ENCODE data around the gene WWOX.

The WWOX gene

GRCh38 chr16:78738557-78738956 lies 639.1 kb downstream of the WWOX start:
- no peak for DNase-seq (ENCODE audit: low spot score)

- no peak for DNase-seq (ENCODE audit: low spot score)
These were observed 640.8 kb downstream of the WWOX start for GRCh38 chr16:78740269-78740668.

GRCh38 chr16:78742501-78743283 lies 643.2 kb downstream of the WWOX start:
- DNase-seq (ENCODE audit: low spot score): peak; percentile 83

DNA sequence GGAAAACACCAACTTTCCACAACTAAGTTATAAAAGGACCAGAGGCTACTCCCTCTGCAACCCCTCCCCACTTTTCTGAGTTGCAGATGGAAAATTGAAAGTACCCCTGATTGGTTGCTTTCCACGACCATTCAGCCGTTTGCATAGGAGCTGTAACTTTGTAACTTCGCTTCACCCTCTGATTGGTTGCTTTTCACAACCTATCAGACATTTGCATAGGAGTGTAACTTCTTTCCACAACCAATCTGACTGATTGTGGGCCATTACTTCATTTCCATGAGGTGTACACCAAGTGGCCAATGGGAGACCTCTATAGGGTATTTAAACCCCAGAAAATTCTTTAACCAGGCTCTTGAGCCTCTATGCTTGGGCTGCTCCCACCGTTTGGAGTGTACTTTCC lies 644.1 kb downstream of the WWOX start:
- DNase-seq (ENCODE audit: low spot score): no peak

GRCh38 chr16:78744099-78744498 lies 644.6 kb downstream of the WWOX start:
- DNase-seq (ENCODE audit: low spot score): no peak

- no peak for DNase-seq (ENCODE audit: low spot score)
These were observed 645.3 kb downstream of the WWOX start for GRCh38 chr16:78744796-78745107.

GRCh38 chr16:78745108-78746019 lies 645.9 kb downstream of the WWOX start:
- DNase-seq (ENCODE audit: low spot score): no peak

- DNase-seq (ENCODE audit: low spot score): no peak
These were observed 647.3 kb downstream of the WWOX start for GRCh38 chr16:78746718-78747117.

- no peak for DNase-seq (ENCODE audit: low spot score)
These were observed 648.9 kb downstream of the WWOX start for GRCh38 chr16:78748220-78748929.

GRCh38 chr16:78749745-78750268 lies 650.4 kb downstream of the WWOX start:
- DNase-seq (ENCODE audit: low spot score): peak; percentile 30

DNA sequence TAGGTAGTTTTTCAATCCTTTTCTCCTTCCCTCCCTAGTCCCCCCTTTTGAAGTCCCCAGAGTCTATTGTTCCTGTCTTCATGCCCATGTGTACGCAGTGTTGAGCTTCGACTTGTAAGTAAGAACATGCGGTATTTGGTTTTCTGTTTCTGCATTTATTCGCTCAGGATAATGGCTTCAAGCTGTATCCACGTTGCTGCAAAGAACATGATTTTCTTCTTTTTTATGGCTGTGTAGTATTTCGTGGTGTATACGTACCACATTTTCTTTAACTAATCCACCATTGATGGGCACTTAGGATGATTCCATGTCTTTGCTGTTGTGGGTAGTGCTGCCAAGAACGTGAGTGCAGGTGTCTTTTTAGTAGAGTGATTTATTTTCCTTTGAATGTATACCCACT lies 651.2 kb downstream of the WWOX start:
- no peak for DNase-seq (ENCODE audit: low spot score)

DNA sequence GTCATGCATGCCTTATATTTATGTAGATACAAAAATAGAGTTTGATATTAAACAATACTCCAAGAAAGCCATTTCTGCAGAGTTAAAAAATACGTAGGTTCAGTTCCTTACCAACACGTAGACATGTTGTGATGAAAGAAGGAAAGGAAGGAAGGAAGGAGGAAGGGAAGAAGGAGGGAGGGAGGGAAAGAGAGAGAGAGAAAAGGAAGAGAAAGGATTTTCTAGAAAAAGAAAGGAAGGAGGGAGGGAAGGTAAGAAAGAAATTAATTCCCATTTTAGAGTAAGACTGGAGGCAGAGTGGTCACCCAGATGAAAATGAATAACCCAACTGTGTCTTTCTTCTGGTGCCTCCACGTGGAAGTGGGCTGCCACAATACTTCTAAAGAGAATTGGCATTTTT lies 652.1 kb downstream of the WWOX start:
- DNase-seq (ENCODE audit: low spot score): no peak

DNA sequence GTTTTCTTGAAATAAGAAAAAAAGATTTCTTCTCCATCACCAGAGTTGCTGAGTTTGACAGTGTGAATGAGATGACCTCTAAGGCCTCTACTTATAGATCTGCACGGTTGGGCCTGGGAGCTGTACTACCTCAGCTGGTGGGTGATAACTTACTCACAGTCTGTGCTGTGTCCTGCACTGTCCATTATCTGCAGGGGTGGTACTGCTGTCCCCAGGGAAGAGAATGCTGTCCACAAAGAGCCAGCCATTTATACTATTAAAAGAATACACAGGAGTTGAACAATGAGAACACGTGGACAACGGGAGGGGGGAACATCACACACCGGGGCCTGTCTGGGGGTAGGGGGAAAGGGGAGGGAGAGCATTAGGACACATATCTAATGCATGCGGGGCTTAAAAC lies 655.3 kb downstream of the WWOX start:
- no peak for DNase-seq (ENCODE audit: low spot score)

- DNase-seq (ENCODE audit: low spot score): no peak
These were observed 656.6 kb downstream of the WWOX start for GRCh38 chr16:78755751-78756661.

DNA sequence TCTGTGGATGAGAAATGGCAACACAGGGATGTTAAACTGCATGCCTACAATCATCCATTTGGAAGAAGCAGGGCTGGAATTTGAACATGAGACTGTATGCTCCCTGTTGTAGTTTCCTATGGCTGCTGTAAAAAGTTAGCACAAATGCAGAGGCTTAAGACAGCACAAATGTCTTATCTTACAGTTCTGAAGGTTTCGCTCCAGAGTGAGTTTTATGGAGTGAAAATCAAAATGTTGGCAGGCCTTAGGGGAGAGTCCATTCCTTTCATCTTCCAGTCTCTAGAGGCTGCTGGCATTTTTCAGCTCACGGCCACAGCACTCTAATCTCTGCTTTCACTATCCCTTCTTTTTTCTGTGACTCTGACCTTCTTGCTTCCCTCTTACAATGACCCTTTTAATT lies 660.1 kb downstream of the WWOX start:
- no peak for DNase-seq (ENCODE audit: low spot score)

DNA sequence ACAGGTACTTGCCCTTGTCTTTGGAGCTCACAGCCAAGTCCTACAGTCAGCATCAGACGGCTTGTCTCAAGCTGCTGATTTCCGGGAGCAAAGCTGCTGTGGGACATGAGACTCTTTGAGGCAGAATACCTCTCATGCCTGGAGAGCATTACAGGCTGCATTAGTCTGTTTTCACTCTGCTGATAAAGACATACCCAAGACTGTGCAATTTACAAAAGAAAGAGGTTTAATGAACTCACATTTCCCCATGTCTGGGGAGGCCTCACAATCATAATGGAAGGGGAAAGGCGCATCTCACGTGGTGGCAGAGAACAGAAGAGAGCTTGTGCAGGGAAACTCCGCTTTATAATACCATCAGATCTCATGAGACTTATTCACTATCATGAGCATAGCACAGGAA lies 661.2 kb downstream of the WWOX start:
- no peak for DNase-seq (ENCODE audit: low spot score)

DNA sequence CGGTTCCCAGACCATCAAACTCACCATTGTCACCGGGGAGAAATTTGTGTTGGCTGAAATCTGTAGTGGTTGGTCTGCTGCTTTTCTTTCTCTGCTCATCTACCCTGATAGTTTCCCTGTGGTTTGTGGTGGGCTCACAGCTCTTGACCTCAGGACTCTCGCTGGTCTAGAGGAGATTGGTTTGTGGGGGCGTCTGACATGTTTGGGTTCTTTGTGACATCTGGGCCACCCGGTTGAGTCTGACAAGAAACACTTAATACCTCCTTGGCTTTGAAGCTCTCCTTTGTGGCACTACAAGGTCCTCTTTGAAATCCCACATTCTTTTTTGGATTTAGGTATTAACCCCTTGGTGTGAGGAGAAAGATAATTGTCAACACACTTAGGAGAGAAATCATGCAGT lies 662.0 kb downstream of the WWOX start:
- DNase-seq (ENCODE audit: low spot score): no peak

GRCh38 chr16:78762222-78762621 lies 662.8 kb downstream of the WWOX start:
- DNase-seq (ENCODE audit: low spot score): no peak

DNA sequence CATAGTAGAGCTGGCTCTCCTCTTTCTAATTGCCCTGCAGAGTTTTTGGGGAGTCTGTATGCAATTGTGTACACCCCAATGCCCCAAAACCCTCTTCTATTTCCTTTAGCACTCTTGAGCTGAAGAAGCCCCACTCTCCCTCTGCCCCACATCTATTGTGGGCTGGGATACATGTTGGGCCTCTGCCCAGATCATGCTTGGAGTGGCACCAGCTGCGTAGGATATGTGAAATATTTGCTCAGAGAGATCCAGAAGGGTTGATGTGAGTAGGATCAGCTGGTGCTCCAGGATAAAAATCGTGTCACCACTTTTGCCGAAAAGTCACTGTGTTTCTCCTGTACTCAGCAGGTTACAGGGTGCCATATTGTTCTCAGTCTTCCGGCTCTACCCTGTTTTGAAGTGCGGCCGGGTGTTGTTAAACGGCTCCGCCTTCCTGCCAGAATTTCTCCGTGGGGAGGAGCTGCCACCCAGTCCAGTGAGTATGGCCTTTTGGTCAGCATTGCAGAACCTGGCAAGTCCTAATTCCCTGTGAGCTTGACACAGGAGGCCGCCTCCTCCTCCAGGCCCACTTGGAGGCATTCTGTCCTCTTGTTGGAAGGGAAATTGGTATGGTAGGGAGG lies 664.5 kb downstream of the WWOX start:
- DNase-seq (ENCODE audit: low spot score): no peak

GRCh38 chr16:78764478-78764877 lies 665.0 kb downstream of the WWOX start:
- DNase-seq (ENCODE audit: low spot score): no peak

DNA sequence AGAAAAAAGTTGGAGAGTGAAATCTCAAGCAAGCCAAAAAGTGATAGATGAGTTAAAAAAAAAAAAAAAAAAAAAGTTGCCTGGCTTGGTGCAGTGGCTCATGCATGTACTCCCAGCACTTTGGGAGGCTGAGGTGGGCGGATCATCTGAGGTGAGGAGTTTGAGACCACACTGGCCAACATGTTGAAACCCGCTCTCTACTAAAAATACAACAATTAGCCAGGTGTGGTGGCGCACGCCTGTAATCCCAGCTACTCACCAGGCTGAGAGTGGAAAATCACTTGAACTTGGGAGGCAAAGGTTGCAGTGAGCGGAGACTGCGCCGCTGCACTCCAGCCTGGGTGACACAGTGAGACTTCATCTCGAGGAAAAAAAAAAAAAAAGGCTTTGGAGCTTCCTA lies 668.8 kb downstream of the WWOX start:
- DNase-seq (ENCODE audit: low spot score): no peak
